22Rv1 (cell line): ENCODE measurements around the gene MT1A.
"Not testable (repeated sequence)": the region's sequence is repeated elsewhere in the genome, so short reads cannot be mapped to it uniquely, and the experiment has no call there.

ENCODE experiments used
- H3K27ac ChIP-seq: fragments of 450-650 bp; 2 replicates; pipeline ENCODE4 v1.5.1; 2017
- ZFX ChIP-seq: fragments of 450-650 bp; IDR thresholded peaks from 2 replicates; pipeline ENCODE4 v1.6.1; 2017; ENCODE audit warnings: antibody characterized with exemption, borderline replicate concordance
- TF ChIP-seq, protein P1 (sequence below): fragments of 450-650 bp; IDR thresholded peaks from 2 replicates; pipeline ENCODE4 v1.5.1; 2017; ENCODE audit warnings: mild to moderate bottlenecking

MT1A gene

DNA sequence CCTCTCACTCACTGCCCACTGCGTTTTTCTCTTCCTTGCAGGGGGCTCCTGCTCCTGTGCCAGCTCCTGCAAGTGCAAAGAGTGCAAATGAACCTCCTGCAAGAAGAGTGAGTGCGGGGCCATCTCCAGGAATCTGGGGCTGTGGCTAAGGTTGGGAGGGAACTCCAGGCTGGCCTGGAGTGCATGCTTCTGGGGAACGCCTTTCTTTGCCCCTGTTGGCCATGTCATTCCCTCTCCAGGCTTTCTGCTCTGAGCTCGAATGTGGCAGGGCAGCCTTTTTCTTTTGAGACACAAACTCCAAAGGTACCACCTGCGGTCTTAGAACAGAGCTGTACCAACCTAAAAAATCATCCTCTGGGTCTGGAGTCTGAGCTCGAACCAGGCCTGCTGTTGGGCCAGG lies 20.3 kb upstream of the MT1A start:
- H3K27ac ChIP-seq = no peak overlapping the region
- TF ChIP-seq ZFX = no peak
- TF ChIP-seq, protein P1, sequence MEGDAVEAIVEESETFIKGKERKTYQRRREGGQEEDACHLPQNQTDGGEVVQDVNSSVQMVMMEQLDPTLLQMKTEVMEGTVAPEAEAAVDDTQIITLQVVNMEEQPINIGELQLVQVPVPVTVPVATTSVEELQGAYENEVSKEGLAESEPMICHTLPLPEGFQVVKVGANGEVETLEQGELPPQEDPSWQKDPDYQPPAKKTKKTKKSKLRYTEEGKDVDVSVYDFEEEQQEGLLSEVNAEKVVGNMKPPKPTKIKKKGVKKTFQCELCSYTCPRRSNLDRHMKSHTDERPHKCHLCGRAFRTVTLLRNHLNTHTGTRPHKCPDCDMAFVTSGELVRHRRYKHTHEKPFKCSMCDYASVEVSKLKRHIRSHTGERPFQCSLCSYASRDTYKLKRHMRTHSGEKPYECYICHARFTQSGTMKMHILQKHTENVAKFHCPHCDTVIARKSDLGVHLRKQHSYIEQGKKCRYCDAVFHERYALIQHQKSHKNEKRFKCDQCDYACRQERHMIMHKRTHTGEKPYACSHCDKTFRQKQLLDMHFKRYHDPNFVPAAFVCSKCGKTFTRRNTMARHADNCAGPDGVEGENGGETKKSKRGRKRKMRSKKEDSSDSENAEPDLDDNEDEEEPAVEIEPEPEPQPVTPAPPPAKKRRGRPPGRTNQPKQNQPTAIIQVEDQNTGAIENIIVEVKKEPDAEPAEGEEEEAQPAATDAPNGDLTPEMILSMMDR = no peak

DNA sequence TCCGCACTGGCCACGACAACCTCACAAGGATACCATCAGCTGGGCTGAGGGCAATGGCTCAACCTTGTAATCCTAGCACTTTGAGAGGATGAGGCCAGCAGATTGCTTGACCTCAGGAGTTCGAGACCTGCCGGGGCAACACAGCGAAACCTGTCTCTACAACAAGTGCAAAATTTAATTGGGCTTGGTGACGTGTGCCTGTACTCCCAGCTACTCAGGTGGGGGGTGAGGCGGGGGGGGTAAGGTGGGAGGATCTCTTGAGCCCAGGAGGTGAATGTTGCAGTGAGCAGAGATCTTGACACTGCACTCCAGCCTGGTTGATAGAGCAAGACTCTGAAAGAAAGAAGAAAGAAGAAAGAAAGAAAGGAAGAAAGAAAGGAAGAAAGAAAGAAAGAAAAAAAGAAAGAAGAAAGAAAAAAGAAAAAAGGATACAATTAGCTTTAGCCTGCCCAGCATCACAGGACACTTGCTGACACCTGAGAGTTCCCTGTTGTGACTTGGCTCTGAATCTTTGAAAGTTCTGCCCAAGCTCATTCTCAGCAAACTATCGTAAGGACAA lies 18.0 kb upstream of the MT1A start:
- H3K27ac ChIP-seq = no peak overlapping the region
- TF ChIP-seq, protein P1 = no peak
- TF ChIP-seq ZFX = no peak

DNA sequence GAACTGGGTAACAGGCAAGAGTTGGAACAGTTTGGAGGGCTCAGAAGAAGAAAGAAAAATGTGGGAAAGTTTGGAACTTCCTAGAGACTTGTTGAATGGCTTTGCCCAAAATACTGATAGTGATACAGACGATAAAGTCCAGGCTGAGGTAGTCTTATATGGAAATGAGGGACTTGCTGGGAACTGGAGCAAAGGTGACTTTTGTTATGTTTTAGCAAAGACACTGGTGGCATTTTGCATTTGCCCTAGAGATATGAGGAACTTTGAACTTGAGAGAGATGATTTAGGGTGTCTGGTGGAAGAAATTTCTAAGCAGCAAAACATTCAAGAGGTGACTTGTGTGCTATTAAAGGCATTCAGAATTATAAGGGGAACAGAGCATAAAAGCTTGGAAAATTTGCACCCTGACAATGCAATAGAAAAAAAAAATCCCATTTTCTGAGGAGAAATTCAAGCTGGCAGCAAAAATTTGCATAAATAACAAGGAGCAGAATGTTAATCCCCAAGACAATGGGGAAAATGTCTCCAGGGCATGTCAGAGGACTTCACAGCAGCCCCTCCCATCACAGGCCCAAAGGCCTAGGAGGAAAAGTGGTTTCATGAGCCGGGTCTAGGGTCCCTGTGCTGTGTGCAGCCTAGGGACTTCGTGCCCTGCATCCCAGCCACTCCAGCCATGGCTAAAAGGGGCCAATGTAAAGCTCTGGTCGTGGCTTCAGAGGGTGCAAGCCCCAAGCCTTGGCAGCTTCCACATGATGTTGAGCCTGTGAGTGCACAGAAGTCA lies 16.6 kb upstream of the MT1A start:
- not testable (repeated sequence) for H3K27ac ChIP-seq

DNA sequence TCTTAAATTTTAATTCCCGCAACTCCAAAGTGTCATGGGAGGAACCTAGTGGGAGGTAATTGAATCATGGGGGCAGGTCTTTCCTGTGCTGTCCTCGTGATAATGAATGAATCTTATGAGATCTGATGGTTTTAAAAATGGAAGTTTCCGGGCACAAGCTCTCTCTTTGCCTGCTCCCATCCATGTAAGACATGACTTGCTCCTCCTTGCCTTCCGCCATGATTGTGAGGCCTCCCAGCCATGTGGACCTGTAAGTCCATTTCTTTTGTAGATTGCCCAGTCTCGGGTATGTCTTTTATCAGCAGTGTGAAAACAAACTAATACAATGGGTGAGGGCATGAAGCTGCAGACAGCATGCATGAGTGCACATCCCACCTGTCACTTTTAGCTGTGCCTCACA lies 15.3 kb upstream of the MT1A start:
- not testable (repeated sequence) for H3K27ac ChIP-seq

DNA sequence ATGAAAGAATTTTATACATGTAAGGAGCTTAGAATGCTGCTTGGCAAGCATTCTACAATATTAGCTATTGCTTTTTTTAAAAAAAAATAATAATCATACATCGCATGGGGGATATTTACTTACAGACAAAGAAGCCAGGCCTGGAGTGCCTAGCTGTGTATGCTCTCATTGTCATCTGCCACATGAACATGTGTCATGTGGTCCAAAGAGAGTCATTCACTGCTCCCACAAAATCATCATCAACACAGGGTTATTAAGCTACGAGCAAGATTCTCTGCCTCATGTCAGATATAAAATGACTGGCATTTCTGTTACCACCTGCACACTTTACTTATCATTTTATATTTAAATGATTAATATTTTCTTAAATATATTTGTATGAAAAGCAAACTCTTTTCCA lies 14.8 kb upstream of the MT1A start:
- TF ChIP-seq ZFX = no peak
- TF ChIP-seq, protein P1 = no peak
- no peak overlapping the region for H3K27ac ChIP-seq

DNA sequence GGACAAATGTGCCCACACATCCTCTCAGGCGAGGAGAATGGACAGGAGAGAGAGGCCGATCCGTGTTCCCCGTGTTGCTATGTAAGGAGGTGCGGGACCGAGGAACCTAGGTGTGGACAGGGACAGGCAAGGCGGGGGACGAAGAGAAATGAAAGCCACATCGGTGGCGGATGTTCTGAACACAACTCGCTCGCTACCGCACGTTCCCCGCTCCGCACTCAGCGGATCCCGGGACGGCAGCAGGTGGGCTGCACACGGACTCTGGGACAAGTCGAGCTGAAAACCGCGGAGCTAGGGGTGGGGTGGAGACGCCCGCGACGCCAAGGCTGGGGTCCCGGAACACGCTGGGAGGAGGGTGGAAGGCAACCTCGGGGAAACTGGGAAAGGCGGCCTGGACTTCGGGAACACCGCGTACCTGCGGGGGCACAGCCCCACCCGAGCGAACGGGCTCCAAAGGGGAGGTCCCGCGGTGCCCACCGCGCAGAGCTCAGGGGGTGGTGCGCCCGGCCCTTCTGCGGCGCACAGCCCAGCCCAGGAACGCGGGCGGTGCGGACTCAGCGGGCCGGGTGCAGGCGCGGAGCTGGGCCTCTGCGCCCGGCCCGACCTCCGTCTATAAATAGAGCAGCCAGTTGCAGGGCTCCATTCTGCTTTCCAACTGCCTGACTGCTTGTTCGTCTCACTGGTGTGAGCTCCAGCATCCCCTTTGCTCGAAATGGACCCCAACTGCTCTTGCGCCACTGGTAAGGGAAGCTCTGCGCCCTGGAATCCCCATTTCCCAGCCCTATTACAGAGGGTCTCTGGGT lies 13.1 kb upstream of the MT1A start, which contains the start of gene MT1E:
Gene MT1E, plus strand, starts transcription at position 642 of the 803 bp plus-strand sequence. Its CDS starts 71 bp downstream, at position 713.
- peak within 1 kb of the TSS; percentile 18; the same call in 1 of the 2 replicates for H3K27ac ChIP-seq
- TF ChIP-seq, protein P1 = no peak
- no peak for TF ChIP-seq ZFX

DNA sequence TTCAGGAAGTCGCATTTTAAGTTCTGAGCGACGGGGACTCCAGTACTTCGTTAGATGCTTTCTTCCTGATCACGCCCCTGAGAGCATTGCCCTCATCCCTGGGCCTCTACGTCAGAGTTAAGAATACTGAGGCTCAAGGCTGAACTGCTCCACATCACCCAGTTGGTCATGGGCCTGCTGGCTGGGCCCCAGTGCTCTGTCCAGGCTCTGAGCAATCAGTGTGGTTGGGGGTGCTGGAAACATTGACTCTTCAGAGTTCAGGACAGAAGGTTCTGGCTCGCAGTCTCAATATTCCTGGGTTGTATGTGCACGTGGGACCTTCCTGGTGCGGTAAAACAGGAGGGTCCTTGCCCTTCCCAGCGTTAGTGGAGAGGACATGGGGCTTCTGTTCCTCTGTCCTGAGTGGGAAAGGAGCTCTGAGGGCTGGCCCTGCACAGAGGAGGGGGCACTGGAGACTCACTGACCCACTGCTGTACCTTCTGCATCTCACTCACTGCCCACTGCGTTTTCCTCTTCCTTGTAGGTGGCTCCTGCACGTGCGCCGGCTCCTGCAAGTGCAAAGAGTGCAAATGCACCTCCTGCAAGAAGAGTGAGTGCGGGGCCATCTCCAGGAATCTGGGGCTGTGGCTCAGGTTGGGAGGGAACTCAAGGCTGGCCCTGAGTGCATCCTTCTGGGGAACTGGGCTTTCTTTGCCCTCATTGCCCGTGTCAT lies 12.4 kb upstream of the MT1A start:
- TF ChIP-seq ZFX = no peak
- TF ChIP-seq, protein P1 = no peak
- peak overlapping the region; percentile 18; the same call in 1 of the 2 replicates for H3K27ac ChIP-seq
